HepG2 (cell line): ENCODE data around the gene SCNM1. TPM values are rescaled to one million over a fixed set of nuclear protein-coding genes. Genes with fewer than 3 reads are reported as not detected.

Experiments
- GTF3A ChIP-seq: sonication (generic); formaldehyde crosslinking; conservative IDR thresholded peaks from 2 replicates; pipeline ENCODE4 v1.4.0; 2020; ENCODE audit warnings: mild to moderate bottlenecking, missing genetic modification reagents
- MEF2D ChIP-seq: sonication (generic); formaldehyde crosslinking; IDR thresholded peaks from 2 replicates; pipeline ENCODE4 v1.5.1; 2020; ENCODE audit warnings: mild to moderate bottlenecking, missing genetic modification reagents
- MXD1 ChIP-seq: sonication (generic); formaldehyde crosslinking; IDR thresholded peaks from 2 replicates; pipeline ENCODE4 v1.4.0; 2020; ENCODE audit warnings: mild to moderate bottlenecking, missing genetic modification reagents
- NFATC3 ChIP-seq: sonication (generic); formaldehyde crosslinking; IDR thresholded peaks from 2 replicates; pipeline ENCODE4 v1.5.1; 2020; ENCODE audit warnings: mild to moderate bottlenecking, missing genetic modification reagents
- PRDM10 ChIP-seq: sonication (generic); formaldehyde crosslinking; IDR thresholded peaks from 2 replicates; pipeline ENCODE4 v1.4.0; 2020; ENCODE audit warnings: low read depth, missing genetic modification reagents
- RFXANK ChIP-seq: IDR thresholded peaks from 2 replicates; pipeline ENCODE4 v1.6.1; 2016
- RNF219 ChIP-seq: sonication (generic); formaldehyde crosslinking; IDR thresholded peaks from 2 replicates; pipeline ENCODE4 v1.5.0; 2020; ENCODE audit warnings: mild to moderate bottlenecking, missing genetic modification reagents
- RXRA ChIP-seq: sonication (generic); formaldehyde crosslinking; IDR thresholded peaks from 2 replicates; pipeline ENCODE4 v1.5.1; 2020; ENCODE audit warnings: missing genetic modification reagents
- SMARCE1 ChIP-seq: fragments of 450-650 bp; IDR thresholded peaks from 2 replicates; pipeline ENCODE4 v1.6.1; 2017; ENCODE audit warnings: borderline replicate concordance
- SMYD3 ChIP-seq: sonication (generic); formaldehyde crosslinking; IDR thresholded peaks from 2 replicates; pipeline ENCODE4 v1.8.1; 2023; ENCODE audit warnings: mild to moderate bottlenecking, missing genetic modification reagents
- ZBTB39 ChIP-seq: sonication (generic); formaldehyde crosslinking; IDR thresholded peaks from 2 replicates; pipeline ENCODE4 v1.5.0; 2020; ENCODE audit warnings: missing genetic modification reagents
- ZBTB42 ChIP-seq: sonication (generic); formaldehyde crosslinking; IDR thresholded peaks from 2 replicates; pipeline ENCODE4 v1.5.0; 2020; ENCODE audit warnings: mild to moderate bottlenecking, missing genetic modification reagents
- ZFP91 ChIP-seq: sonication (generic); formaldehyde crosslinking; IDR thresholded peaks from 2 replicates; pipeline ENCODE4 v1.9.0; 2022; ENCODE audit warnings: missing genetic modification reagents, mild to moderate bottlenecking, borderline replicate concordance
- ZNF138 ChIP-seq: sonication (generic); formaldehyde crosslinking; IDR thresholded peaks from 2 replicates; pipeline ENCODE4 v1.5.0; 2020; ENCODE audit warnings: mild to moderate bottlenecking, low read depth, missing genetic modification reagents
- ZNF496 ChIP-seq: sonication (generic); formaldehyde crosslinking; IDR thresholded peaks from 2 replicates; pipeline ENCODE4 v1.8.1; 2023; ENCODE audit warnings: mild to moderate bottlenecking, moderate library complexity, missing genetic modification reagents; ENCODE audit not compliant: insufficient replicate concordance
- ZNF737 ChIP-seq: sonication (generic); formaldehyde crosslinking; IDR thresholded peaks from 2 replicates; pipeline ENCODE4 v1.5.0; 2020; ENCODE audit warnings: missing genetic modification reagents, mild to moderate bottlenecking, borderline replicate concordance
- ZNF772 ChIP-seq: sonication (generic); formaldehyde crosslinking; IDR thresholded peaks from 2 replicates; pipeline ENCODE4 v1.5.0; 2020; ENCODE audit warnings: mild to moderate bottlenecking, missing genetic modification reagents
- ZNF776 ChIP-seq: sonication (generic); formaldehyde crosslinking; IDR thresholded peaks from 2 replicates; pipeline ENCODE4 v1.4.0; 2020; ENCODE audit warnings: mild to moderate bottlenecking, missing genetic modification reagents
- ZNF879 ChIP-seq: sonication (generic); formaldehyde crosslinking; IDR thresholded peaks from 2 replicates; pipeline ENCODE4 v1.8.1; 2023; ENCODE audit warnings: missing genetic modification reagents
- ZSCAN30 ChIP-seq: sonication (generic); formaldehyde crosslinking; IDR thresholded peaks from 2 replicates; pipeline ENCODE4 v1.5.0; 2020; ENCODE audit warnings: mild to moderate bottlenecking, missing genetic modification reagents
- polyA plus RNA-seq, 8 experiments: library from polyadenylated mRNA; depleted of rRNA in 3 of 8; stranded (reverse) in 7 of 8; unstranded in 1 of 8; fragments of >200 nt; fragmentation: Illumina TruSeq in 4 of 8; extraction: Trizol in 4 of 8; gene quantifications; 2 replicates each; pipeline versions ENCODE4 v1.2.1 to v1.2.3, GENCODE V29; 2011 to 2016; ENCODE audit warnings: low read depth in 4 of 8, missing spikeins in 1 of 8, mixed read lengths in 1 of 8; ENCODE audit not compliant: insufficient read depth in 1 of 8
- total RNA-seq, 5 experiments: library from RNA; depleted of rRNA; stranded (reverse); fragments of >200 nt; fragmentation: Illumina TruSeq; extraction: Trizol; gene quantifications; 2 replicates each; pipeline ENCODE4 v1.2.3, GENCODE V29; 2016; ENCODE audit warnings: low read depth in 1 of 5

The SCNM1 gene
- total and polyA plus RNA-seq, 2 of the 13 experiments (the other 11 are each of a cell fraction or from before 2014, with no cell fraction given) = 16.3 to 31.5 TPM

GRCh38 chr1:151146412-151147131 is 19.4 kb upstream of the SCNM1 start, which contains the start of gene SEMA6C (continued):
- no peak for TF ChIP-seq ZNF737 (CRISPR knock-in tag)
- no peak for TF ChIP-seq SMARCE1
- no peak for TF ChIP-seq GTF3A (CRISPR knock-in tag)
- TF ChIP-seq ZNF776 (CRISPR knock-in tag) = peak; percentile 82
- TF ChIP-seq ZNF879 (CRISPR knock-in tag) = peak; percentile 75; the same call in 1 of the 2 replicates
- no peak for TF ChIP-seq ZSCAN30 (CRISPR knock-in tag)
- peak; percentile 9; the same call in 1 of the 2 replicates for TF ChIP-seq ZNF138
- no peak for TF ChIP-seq ZBTB42 (CRISPR knock-in tag)
- TF ChIP-seq NFATC3 (CRISPR knock-in tag) = no peak
- TF ChIP-seq RXRA = no peak
- TF ChIP-seq RNF219 (CRISPR knock-in tag) = peak; percentile 23; the same call in 1 of the 2 replicates
- TF ChIP-seq ZNF772 = peak; percentile 67; the same call in 1 of the 2 replicates
- peak; percentile 74 for TF ChIP-seq MEF2D
- no peak for TF ChIP-seq ZBTB39 (CRISPR knock-in tag)
- no peak; the same call in 1 of the 2 replicates for TF ChIP-seq PRDM10 (CRISPR knock-in tag)
- no peak; the same call in 1 of the 2 replicates for TF ChIP-seq ZFP91 (CRISPR knock-in tag)
- no peak; the same call in none of the 2 replicates for TF ChIP-seq MXD1 (CRISPR knock-in tag)
- no peak for TF ChIP-seq SMYD3
- no peak for TF ChIP-seq RFXANK (CRISPR knock-in tag)
- TF ChIP-seq ZNF496 (CRISPR knock-in tag) = no peak
